HG02938 (cell line): ENCODE measurements around the gene MEIOB.
"Not testable (repeated sequence)": the region's sequence is repeated elsewhere in the genome, so short reads cannot be mapped to it uniquely, and the experiment has no call there.

Experiments used
- ATAC-seq: cut with Tn5 transposase; IDR thresholded peaks from one replicate; pipeline ENCODE4 v1.9.1; 2021; ENCODE audit warnings: mild to moderate bottlenecking, moderate library complexity; ENCODE audit not compliant: unreplicated experiment

MEIOB gene

DNA sequence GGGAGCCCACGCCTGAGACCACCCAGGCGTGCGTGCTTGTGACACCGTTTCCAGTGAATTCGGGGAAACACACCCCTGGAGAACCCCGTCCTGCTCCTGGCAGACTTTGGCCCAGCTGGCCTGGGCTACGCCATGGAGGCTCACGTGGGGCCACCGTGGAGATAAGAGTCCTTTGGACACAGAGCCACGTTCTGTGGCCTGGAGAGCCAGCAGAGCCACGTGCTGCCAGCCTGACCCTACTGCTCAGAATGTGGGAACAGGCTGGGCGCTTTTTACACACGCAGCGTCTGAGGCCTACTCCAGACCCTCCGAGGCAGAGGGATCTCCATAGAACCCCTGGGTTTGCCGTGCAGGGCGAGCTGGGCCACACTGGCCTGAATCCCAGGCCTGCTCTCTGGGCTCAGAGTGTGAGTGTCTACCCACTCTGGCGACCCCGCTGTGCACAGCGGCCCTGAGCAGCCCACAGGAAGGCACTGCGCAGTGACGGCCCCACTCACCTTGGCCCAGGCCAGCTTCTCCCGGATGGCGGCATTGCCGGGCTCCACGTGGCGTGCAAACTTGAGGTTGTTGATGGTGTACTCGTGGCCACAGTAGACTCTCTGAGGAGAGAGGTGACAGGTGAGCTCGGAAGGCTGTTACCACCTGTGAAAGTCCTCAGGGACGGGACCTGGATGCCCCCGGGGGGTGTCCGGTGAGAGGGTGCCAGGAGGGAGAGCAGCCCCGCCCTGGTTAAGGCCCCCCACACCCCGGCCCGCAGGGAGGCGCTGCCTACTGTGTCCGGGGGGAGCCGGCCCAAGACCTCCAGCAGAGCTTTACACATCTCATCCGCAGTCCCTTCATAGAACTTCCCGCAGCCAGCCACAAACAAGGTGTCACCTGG is 55.3 kb downstream of the MEIOB start:
- no peak for ATAC-seq

DNA sequence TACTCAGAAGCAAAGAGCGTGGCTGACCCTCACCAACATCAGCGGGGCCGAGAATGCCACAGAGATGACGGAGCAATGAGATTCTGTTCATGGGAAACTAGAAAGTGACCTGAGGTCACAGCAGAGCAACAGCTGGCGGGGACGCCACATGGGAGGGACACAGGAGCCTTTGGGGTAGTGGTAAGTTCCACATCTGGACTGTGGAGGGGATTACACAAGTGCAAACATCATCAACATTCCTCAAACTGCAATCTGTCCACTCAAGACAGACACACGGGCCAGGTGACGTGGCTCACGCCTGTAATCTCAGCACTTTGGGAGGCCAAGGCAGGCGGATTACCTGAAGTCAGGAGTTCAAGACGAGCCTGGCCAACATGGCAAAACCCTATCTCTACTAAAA is 56.5 kb downstream of the MEIOB start:
- ATAC-seq: no peak

DNA sequence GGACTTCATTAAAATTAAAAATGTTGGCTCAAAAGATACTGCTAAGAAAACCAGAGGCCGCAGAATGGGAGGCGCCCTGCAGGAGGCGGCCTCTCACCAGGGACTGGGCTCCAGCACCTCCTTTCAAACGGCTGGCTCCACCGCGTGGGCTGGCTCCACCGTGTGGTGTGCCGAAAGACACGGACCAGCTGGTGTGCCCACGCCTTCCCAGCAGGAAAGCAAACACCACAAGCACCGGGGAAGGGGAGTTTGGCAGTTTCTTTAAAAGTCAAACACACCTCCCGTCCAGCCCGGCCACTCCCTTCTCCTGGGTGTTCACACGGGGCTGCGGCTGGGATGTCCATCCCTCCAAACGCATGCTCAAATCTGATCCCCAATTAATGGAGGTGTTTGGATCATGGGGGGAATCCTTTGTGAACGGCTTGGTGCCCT is 59.2 kb downstream of the MEIOB start:
- no peak for ATAC-seq

DNA sequence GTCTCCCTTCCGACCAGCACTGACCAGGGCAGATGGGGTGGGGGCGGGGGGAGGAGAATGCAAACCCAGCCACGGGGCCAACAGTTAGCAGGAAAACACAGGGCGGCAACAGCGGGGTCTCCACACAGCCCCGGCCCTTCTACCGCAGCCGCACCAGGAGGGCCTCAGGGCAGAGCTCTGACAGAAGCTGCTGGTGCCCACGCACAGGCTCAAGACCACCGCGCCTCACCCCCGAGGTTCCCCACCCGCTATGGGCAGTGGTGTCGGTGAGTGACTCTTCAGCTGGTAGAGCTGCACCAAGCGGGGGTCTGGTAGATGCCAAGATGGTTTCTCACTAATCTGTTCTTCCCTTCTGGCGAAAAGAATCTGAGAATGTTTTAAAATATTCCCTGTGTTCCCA is 61.4 kb downstream of the MEIOB start:
- no peak for ATAC-seq

DNA sequence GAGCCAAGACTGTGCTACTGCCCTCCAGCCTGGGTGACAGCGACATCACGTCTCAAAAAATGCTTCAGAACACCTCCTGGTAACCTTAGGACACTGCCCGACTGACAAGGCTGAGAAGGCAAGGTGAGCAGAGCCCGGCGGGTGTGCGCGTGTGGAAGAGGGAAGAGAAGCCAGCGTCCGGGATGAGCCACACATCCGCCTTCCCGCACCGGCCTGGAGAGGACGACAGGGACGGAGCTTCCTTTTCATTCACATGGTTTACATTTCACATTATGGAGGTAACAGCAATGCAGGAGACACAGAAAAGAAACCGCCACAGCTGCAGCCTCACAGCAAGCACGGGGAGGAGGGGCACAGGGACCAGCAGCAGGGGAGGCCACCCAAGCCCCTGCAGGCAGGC is 61.9 kb downstream of the MEIOB start:
- ATAC-seq: no peak

DNA sequence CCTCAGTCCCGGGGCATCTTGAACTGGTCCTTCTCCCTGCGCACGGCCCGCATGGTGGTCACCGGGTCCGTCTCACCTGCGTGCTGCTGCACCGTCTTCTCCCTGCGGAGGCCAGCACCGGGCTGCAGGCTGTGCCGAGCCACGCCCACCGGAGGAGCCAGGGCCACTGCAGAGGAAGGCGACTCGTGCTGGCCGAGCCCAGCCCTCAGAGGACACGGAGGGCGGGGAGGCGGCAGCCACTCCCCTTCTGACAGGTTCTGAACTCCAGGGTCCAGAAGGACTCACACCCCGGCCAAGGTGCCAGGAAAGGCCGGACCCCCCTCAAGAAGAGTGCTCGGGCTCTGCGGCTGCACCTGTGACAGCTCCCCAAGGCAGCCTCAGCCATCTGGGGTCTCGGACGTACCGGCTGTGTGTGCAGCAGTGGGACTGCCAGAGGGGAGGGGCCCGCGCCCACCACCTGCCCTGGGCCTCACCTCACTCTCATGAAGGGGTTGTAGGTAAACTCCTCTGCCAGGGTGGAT is 62.6 kb downstream of the MEIOB start:
- no peak for ATAC-seq

DNA sequence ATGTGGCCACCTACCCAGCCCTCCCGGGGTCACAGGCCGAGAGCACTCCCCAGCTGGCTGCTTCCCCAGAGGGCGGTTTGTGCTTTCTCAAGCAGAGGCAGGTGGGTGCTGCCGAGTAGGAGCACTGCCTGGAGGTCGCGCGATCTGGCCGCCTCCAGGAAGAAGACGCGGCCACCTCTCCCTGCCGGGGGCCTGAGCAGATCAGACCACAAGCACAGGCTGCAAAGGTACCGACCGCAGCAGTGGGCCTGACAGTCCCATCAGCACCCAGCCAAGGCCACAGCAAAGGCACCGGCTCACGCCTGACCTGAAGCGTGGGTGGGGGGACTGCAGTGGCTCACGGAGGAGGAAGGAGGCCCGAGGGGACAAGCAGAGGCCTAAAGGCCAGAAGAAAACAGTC is 63.3 kb downstream of the MEIOB start:
- ATAC-seq: no peak

DNA sequence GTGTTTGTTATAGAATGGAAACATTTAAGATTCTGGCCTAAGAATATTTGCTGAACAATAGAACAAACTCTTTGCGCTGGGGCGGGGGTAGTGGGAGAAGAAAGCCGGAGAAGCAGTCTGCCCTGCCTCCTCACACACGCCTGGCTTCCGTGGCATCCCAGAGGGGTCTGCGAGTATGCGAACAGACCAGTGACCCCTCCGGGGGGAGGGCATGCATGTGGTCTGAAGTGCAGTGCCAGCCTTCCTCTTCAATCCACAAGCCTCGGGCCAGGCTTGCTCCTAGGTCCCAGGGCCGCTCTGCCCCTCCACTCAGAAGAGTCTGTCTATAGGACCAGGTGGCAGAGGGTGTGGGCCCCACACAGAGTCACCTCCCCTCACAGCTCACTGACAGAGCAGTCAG is 64.3 kb downstream of the MEIOB start:
- ATAC-seq: no peak

DNA sequence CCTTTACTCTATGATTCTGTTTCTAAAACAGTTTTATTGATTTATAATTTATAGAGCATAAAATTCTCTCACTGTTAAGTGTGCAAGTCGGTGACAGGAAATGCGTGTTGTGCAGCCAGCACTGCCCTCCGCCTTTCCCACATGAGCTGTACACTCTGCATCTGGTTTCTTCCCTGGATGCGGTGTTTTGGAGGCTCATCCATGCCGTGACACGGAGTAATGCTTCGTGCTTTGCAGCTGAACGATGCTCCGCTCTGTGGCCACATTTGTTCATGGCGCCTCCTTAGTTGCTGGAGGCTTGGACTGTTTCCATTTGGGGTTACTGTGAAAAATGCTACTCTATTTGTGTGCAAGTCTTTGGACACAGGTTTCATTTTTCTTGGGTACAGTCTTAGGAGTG is 71.3 kb downstream of the MEIOB start:
- ATAC-seq: no peak

DNA sequence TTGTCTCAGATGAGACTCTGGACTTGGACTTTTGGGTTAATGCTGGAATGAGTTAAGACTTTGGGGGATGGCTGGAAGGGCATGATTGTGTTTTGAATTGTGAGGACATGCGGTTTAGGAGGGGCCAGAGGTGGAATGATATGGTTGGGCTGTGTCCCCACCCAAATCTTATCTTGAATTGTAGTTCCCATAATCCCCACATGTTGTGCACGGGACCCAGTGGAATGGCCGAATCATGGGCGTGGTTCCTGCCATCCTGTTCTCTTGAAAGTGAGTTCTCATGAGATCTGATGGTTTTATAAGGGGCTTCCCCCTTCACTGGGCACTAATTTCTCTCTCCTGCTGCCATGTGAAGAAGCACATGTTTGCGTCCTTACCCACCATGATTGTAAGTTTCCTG is 72.7 kb downstream of the MEIOB start:
- ATAC-seq: not testable (repeated sequence)

DNA sequence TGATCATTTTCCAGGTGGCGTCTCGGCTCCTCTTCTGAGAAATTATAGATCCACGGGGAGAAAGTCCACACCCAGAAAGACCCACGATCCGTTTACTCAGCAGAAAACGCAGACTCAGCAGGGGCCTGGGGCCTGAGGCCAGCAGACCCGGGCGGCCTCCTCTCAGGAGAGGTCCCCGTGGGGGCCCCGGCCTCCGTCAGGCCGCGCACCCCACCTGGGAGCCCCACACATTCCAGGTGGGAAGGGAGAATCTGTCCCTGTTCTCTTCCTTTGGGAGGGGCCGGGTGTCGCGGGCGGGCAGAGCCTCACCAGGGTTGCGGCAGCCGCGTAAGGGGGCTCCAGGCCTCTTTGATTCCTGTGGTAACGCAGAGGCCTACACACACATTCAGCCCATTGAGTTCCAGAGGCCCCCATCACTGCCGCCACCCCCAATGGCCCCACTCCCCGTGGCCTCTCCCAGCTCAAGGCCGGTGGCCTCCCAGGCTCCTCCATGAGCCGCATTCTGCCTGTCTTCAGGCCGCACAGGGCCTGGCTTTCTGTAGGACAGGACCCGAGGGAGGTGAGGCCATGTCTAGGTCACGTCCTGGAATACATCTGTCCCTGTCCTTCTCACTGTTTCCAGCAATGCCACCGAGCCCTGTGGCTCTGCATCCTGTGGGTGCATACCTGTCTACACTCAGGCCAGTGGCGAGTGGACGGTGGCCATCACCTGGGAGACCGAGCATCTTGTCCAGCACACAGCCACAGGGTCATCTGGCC is 76.9 kb downstream of the MEIOB start:
- ATAC-seq: no peak

DNA sequence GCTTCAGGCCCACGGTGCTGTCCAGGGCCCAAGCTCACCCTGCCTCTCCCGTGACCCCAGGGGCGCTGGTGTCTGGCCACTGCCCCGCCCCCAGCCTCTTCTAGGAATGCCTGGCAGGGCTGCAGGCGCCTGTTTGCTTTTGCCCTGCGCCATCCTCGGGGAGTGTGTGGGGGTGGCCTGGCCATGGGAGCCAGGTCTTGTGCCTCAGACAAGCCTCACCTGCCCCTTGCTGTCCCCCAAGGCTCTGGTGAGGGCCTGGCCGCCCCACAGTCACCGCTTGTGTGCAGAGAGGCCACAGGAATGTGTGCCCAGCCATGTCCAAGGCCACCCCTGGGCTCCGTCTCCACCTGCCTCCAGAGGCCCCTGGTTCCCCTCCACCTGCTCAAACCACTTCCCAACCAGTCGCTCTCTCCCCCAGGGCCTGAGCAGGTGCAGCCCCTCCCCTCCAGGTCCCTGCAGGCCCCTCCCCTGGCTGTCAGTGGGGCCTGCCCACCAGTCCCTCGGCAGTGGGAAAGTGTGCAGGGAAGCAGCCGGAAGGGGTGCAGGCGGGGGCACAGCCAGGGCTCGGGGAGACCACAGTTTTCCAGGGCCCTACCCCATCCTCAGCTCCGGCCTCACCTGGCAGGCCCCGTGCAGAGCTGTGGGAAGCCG is 77.6 kb downstream of the MEIOB start:
- ATAC-seq: no peak

DNA sequence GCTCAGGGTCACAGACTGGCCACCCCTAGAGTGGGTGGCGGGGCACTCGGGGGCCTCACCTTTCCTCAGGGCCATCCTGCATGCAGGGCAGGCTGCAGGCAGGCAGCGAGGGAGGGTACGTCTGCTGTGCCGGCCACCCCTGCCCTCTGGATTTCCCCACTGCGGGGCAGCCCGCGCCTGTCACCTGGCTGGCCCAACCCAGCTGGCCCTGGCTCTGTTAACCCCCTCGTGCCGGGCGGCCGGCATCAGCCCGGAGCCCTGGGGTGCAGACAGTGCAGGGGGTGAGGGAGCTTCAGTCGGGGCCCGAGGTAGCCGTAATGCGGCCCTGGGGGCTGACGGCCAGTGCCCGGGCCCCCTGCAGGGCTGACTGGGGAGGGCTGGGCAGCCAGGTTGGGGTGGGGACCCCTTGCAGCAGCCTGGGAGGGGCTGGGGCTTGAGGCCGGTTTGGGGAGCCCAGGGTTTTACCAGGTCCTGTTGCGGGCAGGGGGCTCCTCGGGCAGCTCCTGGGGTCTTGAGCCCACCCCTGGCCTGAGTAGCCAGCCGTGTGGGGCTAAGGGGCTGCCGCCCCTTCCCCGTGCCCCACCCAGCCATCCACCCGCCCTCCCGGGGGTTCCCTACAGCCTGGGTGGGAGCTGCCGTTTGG is 78.3 kb downstream of the MEIOB start, which contains the start of gene IGFALS:
TSS of gene IGFALS (minus strand) at position 128 of the 643 bp plus-strand sequence. CDS start at position 75, 53 bp downstream.
- ATAC-seq: no peak

DNA sequence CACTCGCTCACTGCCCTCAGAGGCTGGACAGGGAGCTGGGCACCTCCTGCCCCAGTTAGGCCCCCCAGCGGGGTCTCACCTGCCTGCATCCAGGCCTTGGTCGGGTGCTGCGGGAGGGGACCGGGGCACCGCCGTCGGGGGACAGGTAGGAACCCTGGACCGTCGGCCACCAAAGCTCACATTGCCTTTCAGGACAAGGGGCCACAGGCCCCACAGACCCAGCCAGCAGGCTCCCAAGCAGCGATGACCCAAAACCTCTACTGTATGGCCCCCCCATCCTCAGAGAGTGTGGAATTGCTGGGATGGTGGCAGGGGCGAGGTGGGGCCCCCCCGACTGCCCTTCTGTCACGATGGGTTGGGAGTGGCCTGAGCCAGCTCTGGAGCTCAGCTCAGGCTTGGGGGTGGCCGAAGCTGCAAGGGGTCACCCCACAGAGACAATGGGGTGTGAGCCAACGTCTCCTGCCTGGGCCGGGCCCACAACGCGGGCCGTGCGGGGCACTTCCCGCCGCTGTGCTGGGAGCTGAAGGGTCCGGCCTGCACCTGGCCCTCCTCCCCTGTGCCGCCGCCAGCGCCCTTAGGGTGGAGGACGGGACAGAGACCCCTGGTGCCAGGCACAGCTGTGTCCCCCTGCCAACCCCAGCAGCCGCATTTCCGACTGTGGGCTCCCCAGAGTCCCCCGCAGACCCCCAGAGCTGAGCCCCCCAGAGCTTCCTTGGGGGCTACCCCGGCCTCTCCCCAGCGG is 79.0 kb downstream of the MEIOB start:
- no peak for ATAC-seq

DNA sequence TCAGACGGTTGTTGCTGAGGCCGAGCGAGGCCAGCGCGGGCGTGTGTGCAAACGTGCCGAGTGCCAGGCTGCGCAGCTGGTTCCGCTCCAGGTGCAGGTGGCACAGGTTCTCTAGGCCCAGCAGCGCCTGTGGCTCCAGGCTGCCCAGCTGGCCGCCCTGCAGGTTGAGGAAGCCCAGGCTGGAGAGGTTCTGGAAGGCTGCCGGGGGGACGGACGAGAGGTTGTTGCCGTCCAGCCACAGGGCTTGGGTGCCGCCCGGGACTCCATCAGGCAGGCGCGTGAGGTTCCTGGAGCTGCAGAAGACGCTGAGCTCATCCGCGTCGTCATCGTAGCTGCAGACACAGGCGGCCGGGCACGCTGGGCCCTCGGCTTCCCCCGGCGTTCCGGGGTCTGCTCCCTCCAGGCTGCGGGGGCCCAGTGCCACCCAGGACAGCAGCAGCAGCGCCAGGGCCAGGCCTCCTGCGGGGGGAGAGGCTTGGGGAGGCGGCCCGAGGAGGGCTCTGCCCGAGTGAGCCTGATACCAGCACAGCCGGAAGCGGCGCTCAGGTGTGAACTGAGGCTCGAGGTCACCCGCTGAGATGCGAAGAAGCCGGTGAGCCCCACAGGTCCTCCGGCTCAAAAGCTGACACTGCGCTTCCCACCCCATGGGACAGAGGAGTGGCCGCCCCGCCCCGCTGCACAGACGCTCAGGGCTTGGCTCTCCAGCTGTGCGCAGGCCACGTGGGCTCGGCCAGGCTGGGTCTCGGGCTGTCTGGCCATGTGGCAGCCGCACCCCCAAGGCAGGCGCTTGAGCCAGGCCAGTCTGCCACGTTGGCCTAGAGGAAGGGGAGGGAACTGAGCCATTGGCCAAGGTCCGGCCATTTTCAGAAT is 79.8 kb downstream of the MEIOB start:
- no peak for ATAC-seq

DNA sequence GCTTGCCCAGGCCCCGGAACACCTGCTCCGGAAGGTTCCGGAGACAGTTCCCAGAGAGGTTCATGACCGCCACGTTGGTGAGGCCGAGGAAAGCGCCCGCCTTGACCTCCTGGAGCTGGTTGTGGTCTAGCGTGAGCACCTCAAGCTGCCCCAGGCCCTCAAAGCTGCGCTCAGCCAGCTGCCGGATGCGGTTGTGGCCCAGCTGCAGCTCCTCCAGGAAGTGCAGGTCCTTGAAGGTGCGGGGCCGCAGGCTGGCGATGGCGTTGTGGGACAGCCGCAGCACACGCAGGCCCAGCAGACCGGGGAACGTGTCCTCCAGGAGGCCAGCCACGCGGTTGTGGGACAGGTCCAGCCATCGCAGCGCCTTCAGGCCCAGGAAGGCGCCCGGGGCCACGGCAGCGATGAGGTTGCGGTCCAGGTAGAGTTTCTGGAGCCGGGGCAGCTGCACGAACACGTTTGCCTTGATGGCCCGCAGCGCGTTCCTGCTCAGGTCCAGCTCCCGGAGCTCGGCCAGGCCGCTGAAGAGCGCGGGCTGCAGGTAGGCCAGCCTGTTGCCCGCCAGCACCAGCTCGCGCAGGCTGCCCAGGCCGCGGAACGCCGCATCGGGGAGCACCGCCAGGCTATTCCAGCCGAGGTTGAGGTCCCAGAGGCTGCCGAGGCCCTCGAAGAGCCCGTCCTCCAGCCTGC is 80.6 kb downstream of the MEIOB start:
- ATAC-seq: no peak

DNA sequence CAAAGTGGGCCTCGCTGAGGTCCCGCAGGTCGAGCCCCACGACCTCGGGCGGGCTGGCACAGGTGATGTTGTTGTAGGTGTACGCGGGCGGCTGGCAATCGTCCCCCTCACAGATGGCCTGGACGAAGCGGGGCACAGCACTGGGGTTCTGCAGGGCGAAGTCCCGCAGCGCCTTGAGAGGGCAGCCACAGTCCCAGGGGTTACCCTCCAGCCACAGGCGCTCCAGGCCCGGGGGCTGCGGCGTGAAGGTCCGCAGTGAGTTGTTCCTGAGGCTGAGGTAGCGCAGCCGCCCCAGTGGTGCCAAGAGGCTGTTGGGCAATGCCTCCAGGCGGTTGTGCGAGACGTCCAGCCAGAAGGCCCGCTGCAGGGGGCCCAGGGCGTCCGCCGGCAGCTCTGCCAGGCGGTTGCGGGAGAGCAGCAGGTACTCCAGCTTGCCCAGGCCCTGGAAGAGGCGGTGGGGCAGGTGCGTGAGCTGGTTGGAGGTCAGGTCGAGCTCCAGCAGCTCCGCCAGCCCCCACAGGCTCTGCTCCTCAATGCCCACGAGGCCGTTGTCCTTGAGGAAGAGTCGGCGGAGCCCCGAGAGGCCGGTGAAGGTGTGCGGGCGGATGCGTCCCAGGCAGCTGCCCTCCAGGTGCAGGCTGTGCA is 81.2 kb downstream of the MEIOB start:
- ATAC-seq: no peak

DNA sequence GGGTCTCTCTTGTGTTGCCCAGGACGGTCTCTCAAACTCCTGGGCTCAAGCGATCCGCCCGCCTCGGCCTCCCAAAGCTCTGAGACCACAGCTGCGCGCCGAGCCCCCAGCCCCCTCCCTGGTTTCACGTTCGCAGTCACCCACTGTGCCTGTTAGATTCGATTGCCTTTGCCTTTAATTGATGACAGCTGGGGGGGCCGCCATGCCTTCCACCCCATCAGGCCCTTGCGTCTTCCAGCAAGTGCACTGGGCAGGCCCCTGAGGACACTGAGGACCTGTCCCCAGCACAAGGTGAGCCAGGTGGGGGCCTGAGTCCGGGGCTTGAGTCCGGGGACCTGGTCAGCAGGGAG is 81.7 kb downstream of the MEIOB start:
- no peak for ATAC-seq
